ENCODE results near the gene DUSP2. TPM values are rescaled to one million over a fixed set of nuclear protein-coding genes. Genes with fewer than 3 reads are reported as not detected.

The DUSP2 gene
- total RNA-seq, 1 experiment from 2014 or later = 4.9 TPM

DNA sequence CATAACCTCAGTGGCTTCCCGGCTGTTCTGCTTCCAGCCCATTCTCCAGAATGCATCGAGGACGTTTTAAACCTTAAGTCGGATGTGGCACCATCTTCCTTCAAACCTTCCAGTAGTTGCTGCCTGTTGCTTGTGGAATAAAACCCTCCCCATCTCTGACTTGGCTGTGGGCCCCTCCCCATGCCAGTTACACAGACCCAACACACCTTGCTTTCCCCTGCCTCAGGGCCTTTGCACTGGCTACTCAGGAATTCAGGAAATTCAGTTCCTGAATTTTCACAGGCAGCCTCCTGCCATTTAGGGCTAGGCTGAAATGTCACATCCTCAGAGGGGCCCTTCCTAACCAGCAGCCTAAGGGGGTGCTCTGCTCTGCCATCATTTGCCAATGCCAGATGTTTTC is 23.8 kb downstream of the DUSP2 start:
- ATAC-seq (no peak), DNase-seq (ENCODE audit: low read depth, low spot score) (no peak)
- Histone ChIP-seq H3K27me3 (ENCODE audit: control insufficient read depth, insufficient read depth, low read length) (no peaks in the 10 kb centered on the region; the same call in 1 of the 2 replicates), H3K9me3 (ENCODE audit: control insufficient read depth, insufficient read depth, low read depth, low read length) (no peaks in the 10 kb centered on the region), H3K4me3 (ENCODE audit: low read depth in 2 of 2, low read length in 2 of 2) (no peak overlapping the region), H3K4me1 (ENCODE audit: control insufficient read depth, insufficient read depth, low read length) (no peaks in the 10 kb centered on the region), H3K36me3 (ENCODE audit: control insufficient read depth, insufficient read depth, low read length) (no peaks in the 10 kb centered on the region), H3K27ac (ENCODE audit: low read length) (no peak overlapping the region)
- TF ChIP-seq TCF7L2 (IDR thresholded peaks at IDR 0.05; ENCODE audit: low read depth, low read length) (no peak), POLR2AphosphoS5 (IDR thresholded peaks at IDR 0.05; ENCODE audit: low read depth, low read length) (no peak), SIN3A (IDR thresholded peaks at IDR 0.05; ENCODE audit: borderline replicate concordance, insufficient read depth, low read depth, low read length) (no peak)
- TF ChIP-seq, protein P1, sequence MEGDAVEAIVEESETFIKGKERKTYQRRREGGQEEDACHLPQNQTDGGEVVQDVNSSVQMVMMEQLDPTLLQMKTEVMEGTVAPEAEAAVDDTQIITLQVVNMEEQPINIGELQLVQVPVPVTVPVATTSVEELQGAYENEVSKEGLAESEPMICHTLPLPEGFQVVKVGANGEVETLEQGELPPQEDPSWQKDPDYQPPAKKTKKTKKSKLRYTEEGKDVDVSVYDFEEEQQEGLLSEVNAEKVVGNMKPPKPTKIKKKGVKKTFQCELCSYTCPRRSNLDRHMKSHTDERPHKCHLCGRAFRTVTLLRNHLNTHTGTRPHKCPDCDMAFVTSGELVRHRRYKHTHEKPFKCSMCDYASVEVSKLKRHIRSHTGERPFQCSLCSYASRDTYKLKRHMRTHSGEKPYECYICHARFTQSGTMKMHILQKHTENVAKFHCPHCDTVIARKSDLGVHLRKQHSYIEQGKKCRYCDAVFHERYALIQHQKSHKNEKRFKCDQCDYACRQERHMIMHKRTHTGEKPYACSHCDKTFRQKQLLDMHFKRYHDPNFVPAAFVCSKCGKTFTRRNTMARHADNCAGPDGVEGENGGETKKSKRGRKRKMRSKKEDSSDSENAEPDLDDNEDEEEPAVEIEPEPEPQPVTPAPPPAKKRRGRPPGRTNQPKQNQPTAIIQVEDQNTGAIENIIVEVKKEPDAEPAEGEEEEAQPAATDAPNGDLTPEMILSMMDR (IDR thresholded peaks at IDR 0.05) = no peak
- TF ChIP-seq, protein P2, sequence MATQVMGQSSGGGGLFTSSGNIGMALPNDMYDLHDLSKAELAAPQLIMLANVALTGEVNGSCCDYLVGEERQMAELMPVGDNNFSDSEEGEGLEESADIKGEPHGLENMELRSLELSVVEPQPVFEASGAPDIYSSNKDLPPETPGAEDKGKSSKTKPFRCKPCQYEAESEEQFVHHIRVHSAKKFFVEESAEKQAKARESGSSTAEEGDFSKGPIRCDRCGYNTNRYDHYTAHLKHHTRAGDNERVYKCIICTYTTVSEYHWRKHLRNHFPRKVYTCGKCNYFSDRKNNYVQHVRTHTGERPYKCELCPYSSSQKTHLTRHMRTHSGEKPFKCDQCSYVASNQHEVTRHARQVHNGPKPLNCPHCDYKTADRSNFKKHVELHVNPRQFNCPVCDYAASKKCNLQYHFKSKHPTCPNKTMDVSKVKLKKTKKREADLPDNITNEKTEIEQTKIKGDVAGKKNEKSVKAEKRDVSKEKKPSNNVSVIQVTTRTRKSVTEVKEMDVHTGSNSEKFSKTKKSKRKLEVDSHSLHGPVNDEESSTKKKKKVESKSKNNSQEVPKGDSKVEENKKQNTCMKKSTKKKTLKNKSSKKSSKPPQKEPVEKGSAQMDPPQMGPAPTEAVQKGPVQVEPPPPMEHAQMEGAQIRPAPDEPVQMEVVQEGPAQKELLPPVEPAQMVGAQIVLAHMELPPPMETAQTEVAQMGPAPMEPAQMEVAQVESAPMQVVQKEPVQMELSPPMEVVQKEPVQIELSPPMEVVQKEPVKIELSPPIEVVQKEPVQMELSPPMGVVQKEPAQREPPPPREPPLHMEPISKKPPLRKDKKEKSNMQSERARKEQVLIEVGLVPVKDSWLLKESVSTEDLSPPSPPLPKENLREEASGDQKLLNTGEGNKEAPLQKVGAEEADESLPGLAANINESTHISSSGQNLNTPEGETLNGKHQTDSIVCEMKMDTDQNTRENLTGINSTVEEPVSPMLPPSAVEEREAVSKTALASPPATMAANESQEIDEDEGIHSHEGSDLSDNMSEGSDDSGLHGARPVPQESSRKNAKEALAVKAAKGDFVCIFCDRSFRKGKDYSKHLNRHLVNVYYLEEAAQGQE (IDR thresholded peaks at IDR 0.05; ENCODE audit: insufficient read depth in 1 of 2, low read depth in 2 of 2, low read length in 1 of 2) = no peak
- POLR2A ChIA-PET = no interaction called here
- CTCF ChIA-PET = no interaction called here
- intact Hi-C loops (cut with micrococcal nuclease; ENCODE audit: unreplicated experiment) = no loop called here
- in situ Hi-C loops (cut with HindIII; ENCODE audit: low pct_unique_long_range_greater_than_20kb, low sequenced_read_pairs) = no loop called here
- BruUV-seq (replicated peaks) = no TSS peak

DNA sequence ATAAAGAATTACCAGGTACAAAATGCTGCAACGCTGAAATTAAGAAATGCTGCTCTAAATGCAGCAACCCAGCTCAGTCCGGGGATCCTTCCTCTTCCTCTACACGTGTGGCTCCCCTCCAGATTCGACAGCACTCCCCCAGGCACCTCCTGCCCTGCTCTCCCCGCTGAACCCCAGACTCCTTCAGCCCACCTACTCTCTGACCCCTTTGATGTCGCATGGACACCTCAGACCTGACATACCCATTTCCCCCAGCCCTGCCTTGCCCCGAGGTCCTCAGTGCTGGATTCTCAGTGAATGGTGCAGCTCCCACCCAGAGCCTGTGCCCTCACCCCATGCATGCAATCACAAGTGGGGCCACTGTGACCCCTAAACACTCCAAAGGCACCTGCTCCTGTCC is 24.2 kb downstream of the DUSP2 start:
- Histone ChIP-seq H3K9me3 (ENCODE audit: control insufficient read depth, insufficient read depth, low read depth, low read length) (no peaks in the 10 kb centered on the region), H3K4me1 (ENCODE audit: control insufficient read depth, insufficient read depth, low read length) (no peaks in the 10 kb centered on the region), H3K27ac (ENCODE audit: low read length) (no peak overlapping the region), H3K27me3 (ENCODE audit: control insufficient read depth, insufficient read depth, low read length) (no peaks in the 10 kb centered on the region; the same call in 1 of the 2 replicates), H3K4me3 (ENCODE audit: low read depth in 2 of 2, low read length in 2 of 2) (no peak overlapping the region), H3K36me3 (ENCODE audit: control insufficient read depth, insufficient read depth, low read length) (no peaks in the 10 kb centered on the region)
- TF ChIP-seq TCF7L2 (IDR thresholded peaks at IDR 0.05; ENCODE audit: low read depth, low read length) (no peak), POLR2AphosphoS5 (IDR thresholded peaks at IDR 0.05; ENCODE audit: low read depth, low read length) (no peak), SIN3A (IDR thresholded peaks at IDR 0.05; ENCODE audit: borderline replicate concordance, insufficient read depth, low read depth, low read length) (no peak)
- TF ChIP-seq, protein P1 (IDR thresholded peaks at IDR 0.05) = no peak
- ChIA-PET POLR2A (no interaction called here), CTCF (no interaction called here)
- no TSS peak for BruUV-seq (replicated peaks)
- intact Hi-C loops (cut with micrococcal nuclease; ENCODE audit: unreplicated experiment) = no loop called here
- DNase-seq (ENCODE audit: low read depth, low spot score) (no peak), ATAC-seq (no peak)
- in situ Hi-C loops (cut with HindIII; ENCODE audit: low pct_unique_long_range_greater_than_20kb, low sequenced_read_pairs) = no loop called here

Measured in Panc1 (cell line).